Naive B cell (primary cell): ENCODE measurements around the gene ATXN7. TPM values are rescaled to one million over a fixed set of nuclear protein-coding genes. Genes with fewer than 3 reads are reported as not detected.

Experiments used
- ATAC-seq, 2 donors: fragments of 150-1000 bp; cut with Tn5 transposase; 2 replicates each; pipeline ENCODE4 v1.10.0; 2021; ENCODE audit warnings: low read depth in 2 of 2, mild to moderate bottlenecking in 2 of 2, moderate library complexity in 2 of 2
- DNase-seq: peaks from one replicate; pipeline ENCODE4 v3.0.0; 2022
- H3K27ac Mint-ChIP-seq, 6 donors: one replicate each; pipeline ENCODE4 v1.8.0; 2020 to 2022; ENCODE audit warnings: mild to moderate bottlenecking in 6 of 6, mixed read lengths in 6 of 6, moderate library complexity in 5 of 6, inconsistent platforms in 2 of 6
- H3K27me3 Mint-ChIP-seq, 3 donors: one replicate each; pipeline ENCODE4 v1.8.0; 2021 to 2022; ENCODE audit warnings: mixed read lengths in 3 of 3, mild to moderate bottlenecking in 1 of 3
- H3K36me3 Mint-ChIP-seq, 2 donors: one replicate each; pipeline ENCODE4 v1.8.0; 2020 to 2022; ENCODE audit warnings: mixed read lengths in 2 of 2, inconsistent platforms in 1 of 2, mild to moderate bottlenecking in 1 of 2
- H3K4me1 Mint-ChIP-seq, 3 donors: one replicate each; pipeline ENCODE4 v1.8.0; 2020 to 2022; ENCODE audit warnings: mixed read lengths in 3 of 3, inconsistent platforms in 1 of 3, mild to moderate bottlenecking in 1 of 3, moderate library complexity in 1 of 3
- H3K4me3 Mint-ChIP-seq, 8 donors: one replicate each; pipeline ENCODE4 v1.8.0; 2020 to 2022; ENCODE audit warnings: mild to moderate bottlenecking in 8 of 8, mixed read lengths in 8 of 8, moderate library complexity in 8 of 8, inconsistent platforms in 2 of 8
- H3K9me3 Mint-ChIP-seq, 7 donors: one replicate each; pipeline ENCODE4 v1.8.0; 2020 to 2022; ENCODE audit warnings: mixed read lengths in 7 of 7, mild to moderate bottlenecking in 5 of 7, inconsistent platforms in 2 of 7, moderate library complexity in 1 of 7
- polyA plus RNA-seq, 6 donors: library from polyadenylated mRNA; unstranded; fragments of 300-500 nt; fragmentation: Illumina TruSeq; gene quantifications; one replicate each; pipeline ENCODE4 v1.2.3, GENCODE V29; 2021; ENCODE audit warnings: low read depth in 6 of 6

ATXN7 gene
- polyA plus RNA-seq, 6 donors from 2014 or later: 2.5 to 7.2 (median 4.9) TPM

DNA sequence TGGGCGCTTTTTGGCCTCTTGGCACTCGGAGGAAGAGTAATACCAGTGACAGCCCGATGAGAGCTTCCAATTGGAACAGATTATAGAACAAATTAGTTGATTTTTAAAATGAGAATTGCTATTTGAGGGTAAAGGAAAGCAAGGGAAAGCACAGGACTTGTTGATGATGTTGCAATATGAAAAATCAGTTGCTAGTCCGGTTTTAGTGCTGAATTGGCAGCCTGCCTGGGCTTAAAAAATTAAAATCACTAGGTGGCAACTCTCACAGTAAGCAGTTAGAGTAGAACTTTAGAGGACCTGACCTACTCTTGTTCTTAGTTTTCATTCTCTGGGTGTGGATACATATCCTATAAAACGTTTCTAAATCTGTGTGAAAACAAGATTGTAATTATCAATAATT lies 50.6 kb downstream of the ATXN7 start:
- H3K4me1 Mint-ChIP-seq: peaks cover 20 to 31% (median 25%) of the 10 kb centered on the region in 3 donors
- peak overlapping the region in 5 of 8 donors; percentile 4 to 94 (median 55) for H3K4me3 Mint-ChIP-seq
- no peak for ATAC-seq

DNA sequence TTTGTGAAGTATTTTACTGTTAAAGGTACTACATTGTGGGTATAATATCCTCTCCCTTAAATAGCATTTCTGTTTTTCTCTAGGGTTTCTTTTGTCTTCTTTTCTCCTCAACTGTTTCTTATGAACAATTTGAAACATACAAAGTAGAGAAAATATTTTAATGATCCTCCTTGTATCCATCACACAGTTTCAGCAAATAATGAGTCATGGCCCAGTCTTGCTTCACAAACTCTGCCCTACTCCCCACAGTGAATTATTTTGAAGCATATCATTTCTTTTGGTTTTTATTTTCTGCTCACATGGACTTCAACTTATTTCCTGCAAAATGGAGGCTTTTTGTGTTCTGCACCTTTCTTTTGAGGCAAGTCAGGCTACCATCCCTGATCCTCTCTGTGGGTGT lies 54.7 kb downstream of the ATXN7 start:
- H3K27me3 Mint-ChIP-seq: no peaks in the 10 kb centered on the region
- H3K4me3 Mint-ChIP-seq: no peak overlapping the region
- peaks cover 0 to 8% of the 10 kb centered on the region in 2 donors for H3K36me3 Mint-ChIP-seq
- peak overlapping the region in 1 of 6 donors; percentile 61 for H3K27ac Mint-ChIP-seq
- peaks cover 25 to 41% (median 32%) of the 10 kb centered on the region in 3 donors for H3K4me1 Mint-ChIP-seq
- DNase-seq (no peak), ATAC-seq (no peak)
- H3K9me3 Mint-ChIP-seq: no peaks in the 10 kb centered on the region

More for the DNA sequence above, 50.6 kb downstream of the ATXN7 start:
- no peak for DNase-seq
- H3K27ac Mint-ChIP-seq: peak overlapping the region in 4 of 6 donors; percentile 60 to 89 (median 76)
- H3K9me3 Mint-ChIP-seq: no peaks in the 10 kb centered on the region
- H3K36me3 Mint-ChIP-seq: peaks cover 0 to 8% of the 10 kb centered on the region in 2 donors
- no peaks in the 10 kb centered on the region for H3K27me3 Mint-ChIP-seq

DNA sequence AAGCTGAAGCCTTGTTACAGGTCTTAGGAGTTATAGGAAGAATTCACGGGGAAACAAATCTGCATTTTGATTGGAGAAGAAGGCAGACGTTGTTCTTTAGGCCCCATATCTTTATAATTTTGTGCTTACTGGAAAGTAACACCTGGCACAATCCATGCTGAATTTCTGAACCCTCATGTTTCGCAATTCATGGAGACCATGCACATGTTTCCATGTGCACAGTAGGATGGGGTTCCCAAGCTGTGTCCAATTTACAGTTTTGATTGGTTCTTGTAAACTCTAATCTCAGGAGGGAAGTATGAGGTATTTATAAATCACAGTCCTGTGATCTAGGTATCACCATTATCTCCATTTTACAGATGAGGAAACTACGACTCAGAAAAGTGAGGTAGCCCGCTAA lies 56.3 kb downstream of the ATXN7 start:
- Mint-ChIP-seq H3K27ac (no peak overlapping the region), H3K4me1 (peaks cover 39 to 54% (median 43%) of the 10 kb centered on the region in 3 donors), H3K36me3 (peaks cover 15 to 19% of the 10 kb centered on the region in 2 donors), H3K9me3 (peaks cover 0 to 1% (median 0%) of the 10 kb centered on the region in 7 donors), H3K27me3 (no peaks in the 10 kb centered on the region), H3K4me3 (no peak overlapping the region)
- no peak for ATAC-seq
- no peak for DNase-seq

DNA sequence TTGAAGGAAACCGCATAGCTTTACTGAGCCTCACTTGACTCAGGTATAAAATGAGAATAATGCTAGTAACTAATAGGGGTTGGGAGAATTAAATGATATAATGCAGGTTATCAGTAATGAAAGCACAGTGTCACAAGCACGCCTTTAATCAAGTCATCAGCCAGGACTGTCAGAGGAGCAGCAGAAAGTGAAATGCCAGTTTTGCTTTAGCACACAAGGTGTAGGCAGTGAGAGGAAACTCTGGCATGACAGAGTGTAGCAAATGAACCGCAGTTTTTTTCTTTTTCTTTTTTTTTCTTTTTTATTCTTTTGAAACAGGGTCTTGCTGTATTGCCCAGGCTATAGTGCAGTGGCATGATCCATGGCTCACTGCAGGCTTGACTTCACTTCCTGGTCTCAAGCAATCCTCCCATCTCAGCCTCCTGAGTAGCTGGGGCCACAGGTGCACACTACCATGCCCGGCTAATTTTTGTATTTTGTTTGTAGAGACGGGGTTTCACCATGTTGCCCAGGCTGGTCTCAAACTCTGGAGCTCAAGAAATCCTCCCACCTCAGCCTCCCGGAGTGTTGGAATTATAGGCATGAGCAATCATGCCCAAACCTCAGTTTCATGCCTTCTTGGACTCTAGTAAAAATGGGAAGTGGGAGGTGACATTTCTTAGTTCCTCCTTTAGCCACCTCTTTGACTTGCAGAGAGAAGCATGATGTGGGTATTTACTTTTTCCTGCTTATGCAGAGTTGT lies 58.2 kb downstream of the ATXN7 start:
- Mint-ChIP-seq H3K4me3 (peak overlapping the region; percentile 1 to 70 (median 48)), H3K27ac (peak overlapping the region; percentile 77 to 93 (median 88)), H3K27me3 (no peaks in the 10 kb centered on the region), H3K9me3 (peaks cover 0 to 1% (median 0%) of the 10 kb centered on the region in 7 donors), H3K36me3 (peaks cover 19 to 27% of the 10 kb centered on the region in 2 donors), H3K4me1 (peaks cover 55 to 73% (median 61%) of the 10 kb centered on the region in 3 donors)
- ATAC-seq: peak; percentile 90 to 94
- DNase-seq: peak; percentile 67

DNA sequence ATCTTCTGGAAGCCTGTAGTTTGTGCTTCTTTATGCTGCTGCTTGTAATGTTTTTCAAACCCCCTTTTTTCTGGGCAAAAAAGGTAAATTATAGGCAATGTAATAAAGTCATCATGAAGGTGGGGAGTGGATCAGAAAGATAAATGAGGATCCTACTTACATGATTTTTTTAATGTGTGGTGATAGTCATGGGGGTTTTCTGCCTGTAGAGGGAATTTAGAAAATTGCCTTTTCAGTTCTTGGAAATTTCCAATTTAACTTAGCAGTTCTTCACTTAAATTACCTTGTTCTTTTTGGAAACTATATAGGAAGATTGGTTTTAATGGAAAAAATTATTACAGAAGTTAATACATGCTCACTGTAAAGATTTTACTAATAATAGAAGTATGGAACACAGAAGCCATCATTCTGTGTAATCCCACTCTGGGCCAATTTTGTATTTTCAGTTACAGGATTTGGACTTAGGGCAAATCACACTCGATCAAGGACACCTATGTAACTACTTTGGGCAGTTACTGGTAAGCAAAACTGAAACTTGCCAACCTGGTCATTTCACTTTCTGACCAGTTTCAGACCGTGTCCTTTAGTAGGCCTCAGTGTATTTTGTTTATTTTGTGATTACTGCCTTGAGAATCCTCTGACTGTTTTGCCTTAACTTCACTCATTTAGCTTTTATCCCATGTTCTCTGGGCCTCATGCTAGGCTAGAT lies 59.0 kb downstream of the ATXN7 start:
- peak overlapping the region in 7 of 8 donors; percentile 46 to 70 (median 50) for H3K4me3 Mint-ChIP-seq
- ATAC-seq (peak in 1 of 2 donors; percentile 14), DNase-seq (no peak)
- peak overlapping the region; percentile 77 to 93 (median 88) for H3K27ac Mint-ChIP-seq
- peaks cover 63 to 80% (median 68%) of the 10 kb centered on the region in 3 donors for H3K4me1 Mint-ChIP-seq
- no peaks in the 10 kb centered on the region for H3K27me3 Mint-ChIP-seq
- peaks cover 19 to 27% of the 10 kb centered on the region in 2 donors for H3K36me3 Mint-ChIP-seq
- H3K9me3 Mint-ChIP-seq: peaks cover 0 to 1% (median 0%) of the 10 kb centered on the region in 7 donors

DNA sequence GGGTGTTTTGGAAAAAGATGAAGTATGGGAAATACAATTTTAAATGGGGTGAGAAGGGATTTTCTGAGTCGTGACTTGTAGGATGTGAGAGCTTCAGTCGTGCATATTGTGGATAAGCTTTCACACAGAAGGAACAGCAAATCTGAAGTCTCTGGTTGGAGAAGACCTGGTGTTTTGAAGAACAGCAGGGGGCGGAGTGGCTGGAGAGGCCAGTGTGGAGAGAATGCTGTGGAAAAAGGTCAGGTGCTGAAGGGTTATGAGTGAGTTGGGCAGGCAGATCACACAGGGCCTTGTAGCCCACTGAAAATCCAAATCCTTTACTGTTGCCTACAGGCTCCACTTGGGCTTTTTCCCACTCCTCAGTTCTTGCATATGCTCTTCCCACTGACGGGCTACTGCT lies 62.6 kb downstream of the ATXN7 start:
- Mint-ChIP-seq H3K27ac (peak overlapping the region in 5 of 6 donors; percentile 64 to 94 (median 76)), H3K36me3 (peaks cover 11 to 27% of the 10 kb centered on the region in 2 donors), H3K4me1 (peaks cover 72 to 92% (median 75%) of the 10 kb centered on the region in 3 donors), H3K4me3 (no peak overlapping the region), H3K27me3 (no peaks in the 10 kb centered on the region), H3K9me3 (peaks cover 0 to 1% (median 0%) of the 10 kb centered on the region in 7 donors)
- ATAC-seq: no peak
- DNase-seq: no peak

DNA sequence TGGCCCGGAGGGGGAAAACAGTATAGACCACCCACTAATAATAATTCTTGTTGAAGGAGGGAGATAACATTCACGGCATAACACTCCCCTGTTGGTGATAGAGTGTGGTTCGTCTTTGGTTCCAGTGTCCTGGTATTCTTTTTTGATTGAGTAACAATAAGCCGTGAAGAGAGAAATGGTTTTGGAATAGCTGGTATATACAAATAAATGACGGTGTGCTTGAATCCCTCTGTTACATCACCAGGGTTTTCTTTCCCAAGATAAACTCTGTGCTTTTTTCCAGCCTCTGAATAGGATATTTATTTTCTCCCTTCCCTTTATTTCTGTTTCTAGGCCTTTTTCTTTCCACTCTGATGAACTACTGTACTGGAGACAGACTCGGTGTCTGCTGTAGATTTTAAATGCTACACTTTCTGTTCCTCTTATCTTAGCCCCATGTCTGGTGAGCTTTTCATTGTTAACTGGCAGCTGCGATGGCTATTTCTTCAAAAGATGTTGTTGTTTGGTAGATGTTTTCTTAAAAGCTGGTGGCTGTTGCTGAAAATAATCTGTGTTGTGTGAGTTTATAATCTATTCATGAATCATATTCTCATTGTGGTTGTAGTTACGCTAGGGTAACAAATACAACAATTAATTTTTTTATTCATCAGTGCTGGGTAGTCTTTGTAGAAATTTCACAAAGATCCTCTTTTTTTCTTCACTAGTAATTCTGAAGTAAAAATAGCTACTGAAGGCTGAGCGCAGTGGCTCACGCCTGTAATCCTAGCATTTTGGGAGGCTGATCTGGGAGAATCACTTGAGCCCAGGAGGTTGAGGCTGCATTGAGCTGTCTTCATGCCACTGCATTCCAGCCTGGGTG lies 64.0 kb downstream of the ATXN7 start:
- DNase-seq: peak; percentile 51
- Mint-ChIP-seq H3K27ac (peak overlapping the region; percentile 76 to 93 (median 90)), H3K4me3 (peak overlapping the region; percentile 0 to 86 (median 68)), H3K27me3 (no peaks in the 10 kb centered on the region), H3K9me3 (peaks cover 0 to 1% (median 0%) of the 10 kb centered on the region in 7 donors), H3K36me3 (peaks cover 11 to 27% of the 10 kb centered on the region in 2 donors), H3K4me1 (peaks cover 62 to 89% (median 69%) of the 10 kb centered on the region in 3 donors)
- peak; percentile 97 to 98 for ATAC-seq

DNA sequence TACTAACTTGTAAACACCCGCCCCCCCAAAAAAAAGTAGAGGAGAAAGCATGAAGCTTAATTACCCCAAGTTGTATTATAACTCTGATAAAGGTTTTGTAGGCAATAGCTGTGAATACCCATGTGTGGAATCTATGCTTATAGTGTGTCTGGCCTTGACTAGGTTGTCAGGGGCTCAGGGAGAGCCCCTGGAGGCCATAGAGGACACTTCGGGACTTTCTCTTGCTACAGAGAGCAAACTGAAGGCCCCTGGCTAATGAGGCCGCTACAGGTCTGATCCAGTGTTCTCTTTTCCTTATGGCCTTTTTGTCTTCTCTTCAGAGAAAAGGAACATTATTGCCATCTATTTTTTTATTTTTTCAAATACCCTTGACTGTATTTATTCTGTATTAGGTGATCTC lies 67.6 kb downstream of the ATXN7 start:
- Mint-ChIP-seq H3K27ac (peak overlapping the region in 2 of 6 donors; percentile 19 to 59), H3K4me1 (peaks cover 56 to 80% (median 57%) of the 10 kb centered on the region in 3 donors), H3K27me3 (no peaks in the 10 kb centered on the region), H3K4me3 (no peak overlapping the region), H3K36me3 (peaks cover 0 to 2% of the 10 kb centered on the region in 2 donors), H3K9me3 (no peaks in the 10 kb centered on the region)
- DNase-seq (no peak), ATAC-seq (no peak)

DNA sequence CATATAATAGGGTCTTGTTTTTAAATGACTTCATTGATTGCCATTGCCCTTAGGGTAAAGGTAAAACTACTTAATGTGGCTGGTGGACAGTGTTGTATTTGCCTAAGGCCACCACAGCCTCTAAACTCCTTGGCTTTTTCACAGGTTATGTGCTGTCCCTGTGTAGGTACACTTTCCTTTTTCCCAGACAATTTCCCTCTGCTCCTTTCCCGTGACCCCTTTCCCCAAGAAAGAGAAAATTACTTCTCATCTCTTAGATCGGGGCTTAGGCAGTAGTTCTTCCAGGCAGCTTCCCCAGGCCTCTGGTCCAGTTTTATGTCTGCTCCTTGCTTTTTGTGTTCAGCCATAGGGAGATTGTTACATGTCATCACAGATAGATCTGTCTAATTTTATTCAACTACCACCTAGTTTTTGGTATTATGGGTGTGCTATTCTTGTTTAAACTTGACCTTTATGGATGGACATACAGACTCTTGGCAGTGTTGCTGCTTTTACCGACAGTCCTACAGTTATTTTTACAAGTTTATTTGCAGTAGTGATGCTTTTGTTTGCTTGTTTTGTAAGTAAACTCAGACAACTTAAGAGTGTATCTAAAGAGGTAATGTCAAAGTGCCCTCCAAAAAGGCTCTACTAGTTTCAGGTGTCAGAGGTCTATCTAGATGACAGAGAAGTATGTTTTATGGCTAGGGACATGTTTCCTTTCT lies 69.0 kb downstream of the ATXN7 start:
- peaks cover 51 to 70% (median 52%) of the 10 kb centered on the region in 3 donors for H3K4me1 Mint-ChIP-seq
- H3K27ac Mint-ChIP-seq: peak overlapping the region; percentile 85 to 96 (median 91)
- H3K4me3 Mint-ChIP-seq: peak overlapping the region in 4 of 8 donors; percentile 44 to 70 (median 66)
- H3K27me3 Mint-ChIP-seq: no peaks in the 10 kb centered on the region
- no peaks in the 10 kb centered on the region for H3K9me3 Mint-ChIP-seq
- DNase-seq (no peak), ATAC-seq (no peak)
- no peaks in the 10 kb centered on the region for H3K36me3 Mint-ChIP-seq

DNA sequence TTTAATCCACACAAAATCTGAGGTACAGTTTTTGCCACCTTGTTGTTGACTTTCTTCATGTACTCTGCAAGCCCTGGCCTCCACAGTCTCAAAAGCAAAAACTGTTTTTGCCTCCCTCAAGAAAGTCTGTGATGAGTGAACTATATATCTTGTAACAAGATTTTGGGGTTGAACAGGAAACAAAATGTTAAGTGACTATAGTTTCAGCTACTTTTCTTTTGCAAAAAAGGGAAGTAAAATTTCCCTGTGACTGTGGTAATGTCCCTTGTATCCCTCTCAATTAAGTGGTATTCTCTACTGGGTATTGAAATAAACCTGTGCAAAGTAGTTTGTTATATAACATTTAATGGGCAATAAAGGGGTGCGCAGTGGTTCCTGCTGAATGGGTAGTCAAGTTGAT lies 69.8 kb downstream of the ATXN7 start:
- Mint-ChIP-seq H3K36me3 (no peaks in the 10 kb centered on the region), H3K4me1 (peaks cover 53 to 70% (median 55%) of the 10 kb centered on the region in 3 donors), H3K9me3 (no peaks in the 10 kb centered on the region), H3K27ac (peak overlapping the region; percentile 85 to 96 (median 91)), H3K4me3 (peak overlapping the region; percentile 13 to 73 (median 58)), H3K27me3 (no peaks in the 10 kb centered on the region)
- DNase-seq: peak; percentile 40
- peak; percentile 85 to 88 for ATAC-seq

DNA sequence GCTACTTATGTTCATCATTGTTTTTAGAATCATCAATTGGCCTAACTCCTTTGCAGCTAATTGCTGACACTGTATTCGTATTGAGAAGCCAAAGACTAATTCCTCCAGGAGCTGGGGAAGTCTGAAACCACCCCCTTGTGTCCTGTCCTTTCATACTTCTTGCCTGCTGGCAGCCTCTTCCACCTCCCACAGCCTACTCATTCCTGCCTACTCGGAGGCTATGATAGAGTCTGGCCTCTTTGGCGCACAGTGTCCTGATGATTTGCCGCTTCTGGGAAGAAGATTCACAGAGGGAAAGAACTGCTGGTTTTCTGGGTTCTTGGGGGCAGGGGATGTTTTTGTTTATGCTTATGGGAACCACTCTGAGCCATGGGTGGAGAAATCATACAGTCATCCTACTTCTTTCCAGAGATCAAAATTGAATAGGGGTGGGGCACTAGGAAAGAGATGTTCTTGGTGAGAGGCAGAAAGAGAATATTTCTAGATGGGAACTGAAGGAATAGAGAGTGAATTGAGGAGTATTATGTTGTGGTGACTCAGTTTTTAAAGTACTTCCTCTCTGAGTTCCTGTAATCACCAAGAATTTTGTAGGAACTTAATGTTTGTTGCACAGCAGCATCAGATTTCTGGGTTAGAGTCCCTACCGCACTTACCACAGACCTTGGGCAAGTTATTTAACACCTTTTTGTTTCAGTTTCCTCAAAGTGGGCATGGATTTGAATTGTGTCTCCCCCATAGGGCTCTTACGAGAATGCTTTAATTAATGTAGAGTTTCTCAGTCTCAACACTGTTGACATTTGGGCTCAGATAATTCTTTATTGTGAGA lies 70.6 kb downstream of the ATXN7 start:
- H3K27me3 Mint-ChIP-seq: no peaks in the 10 kb centered on the region
- no peak for DNase-seq
- no peaks in the 10 kb centered on the region for H3K36me3 Mint-ChIP-seq
- H3K27ac Mint-ChIP-seq: peak overlapping the region in 4 of 6 donors; percentile 63 to 90 (median 86)
- H3K9me3 Mint-ChIP-seq: no peaks in the 10 kb centered on the region
- peak; percentile 19 to 38 for ATAC-seq
- H3K4me1 Mint-ChIP-seq: peaks cover 53 to 68% (median 56%) of the 10 kb centered on the region in 3 donors
- peak overlapping the region in 7 of 8 donors; percentile 12 to 76 (median 54) for H3K4me3 Mint-ChIP-seq
